Measurements from ENCODE around the gene EVX1. TPM values are rescaled to one million over a fixed set of nuclear protein-coding genes. Genes with fewer than 3 reads are reported as not detected.
A peak's percentile ranks its signal among the peaks of the same experiment; 100 is the strongest.

EVX1 gene
- total RNA-seq, 1 donor from 2014 or later, result 0.79 TPM

DNA sequence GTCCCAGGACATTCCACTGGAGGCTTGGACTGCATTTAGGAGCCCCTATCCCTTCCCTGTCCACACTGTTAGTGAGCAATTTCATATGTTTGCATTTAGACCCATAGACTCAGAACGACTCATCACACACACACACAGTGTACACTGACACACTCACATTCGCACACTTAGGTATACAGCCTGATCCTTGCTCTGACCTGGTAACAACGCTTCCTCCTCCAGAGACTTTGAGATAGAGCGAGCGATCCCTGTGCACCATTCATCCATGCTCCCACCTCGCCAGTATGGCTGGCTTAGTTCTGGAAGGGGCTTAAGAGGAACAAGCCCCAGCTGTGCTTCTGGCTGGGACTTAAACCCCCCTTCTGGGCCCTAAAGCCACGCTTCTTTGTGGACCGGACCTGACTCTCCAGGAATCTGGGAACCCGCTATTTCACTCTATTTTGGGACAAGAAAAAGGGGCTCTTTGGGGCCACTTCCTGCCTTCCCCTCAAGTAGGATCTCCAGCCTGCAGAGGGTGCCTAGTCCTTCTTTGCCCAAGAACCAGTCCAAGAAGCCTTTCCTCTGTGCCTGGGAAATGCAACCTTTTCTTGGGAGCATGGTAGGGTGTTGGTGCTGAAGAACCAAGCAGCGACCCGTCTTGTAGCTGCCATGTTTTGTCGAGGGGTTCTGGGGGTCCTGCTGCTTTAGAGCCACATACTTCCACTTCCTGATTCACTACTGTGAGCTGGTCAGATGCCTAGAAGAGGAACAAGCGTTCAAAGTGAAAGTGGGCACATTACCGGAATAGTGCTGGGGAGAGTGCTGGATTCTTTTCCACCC, 41.6 kb upstream of the EVX1 start:
- peak overlapping the region; percentile 72 for H3K4me3 Mint-ChIP-seq
- peaks cover 2% of the 10 kb centered on the region for H3K36me3 Mint-ChIP-seq (ENCODE audit: low read depth)
- DNase-seq (ENCODE audit: low read depth, low spot score), result no peak
- H3K27me3 Mint-ChIP-seq (ENCODE audit: low read depth), result peaks cover 95% of the 10 kb centered on the region
- H3K9me3 Mint-ChIP-seq, result no peaks in the 10 kb centered on the region
- H3K27ac Mint-ChIP-seq (ENCODE audit: unreplicated experiment), result no peak overlapping the region
- H3K4me1 Mint-ChIP-seq, result peaks cover 7% of the 10 kb centered on the region
- TF ChIP-seq, protein P1, sequence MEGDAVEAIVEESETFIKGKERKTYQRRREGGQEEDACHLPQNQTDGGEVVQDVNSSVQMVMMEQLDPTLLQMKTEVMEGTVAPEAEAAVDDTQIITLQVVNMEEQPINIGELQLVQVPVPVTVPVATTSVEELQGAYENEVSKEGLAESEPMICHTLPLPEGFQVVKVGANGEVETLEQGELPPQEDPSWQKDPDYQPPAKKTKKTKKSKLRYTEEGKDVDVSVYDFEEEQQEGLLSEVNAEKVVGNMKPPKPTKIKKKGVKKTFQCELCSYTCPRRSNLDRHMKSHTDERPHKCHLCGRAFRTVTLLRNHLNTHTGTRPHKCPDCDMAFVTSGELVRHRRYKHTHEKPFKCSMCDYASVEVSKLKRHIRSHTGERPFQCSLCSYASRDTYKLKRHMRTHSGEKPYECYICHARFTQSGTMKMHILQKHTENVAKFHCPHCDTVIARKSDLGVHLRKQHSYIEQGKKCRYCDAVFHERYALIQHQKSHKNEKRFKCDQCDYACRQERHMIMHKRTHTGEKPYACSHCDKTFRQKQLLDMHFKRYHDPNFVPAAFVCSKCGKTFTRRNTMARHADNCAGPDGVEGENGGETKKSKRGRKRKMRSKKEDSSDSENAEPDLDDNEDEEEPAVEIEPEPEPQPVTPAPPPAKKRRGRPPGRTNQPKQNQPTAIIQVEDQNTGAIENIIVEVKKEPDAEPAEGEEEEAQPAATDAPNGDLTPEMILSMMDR (conservative IDR thresholded peaks at IDR 0.05), result no peak

DNA sequence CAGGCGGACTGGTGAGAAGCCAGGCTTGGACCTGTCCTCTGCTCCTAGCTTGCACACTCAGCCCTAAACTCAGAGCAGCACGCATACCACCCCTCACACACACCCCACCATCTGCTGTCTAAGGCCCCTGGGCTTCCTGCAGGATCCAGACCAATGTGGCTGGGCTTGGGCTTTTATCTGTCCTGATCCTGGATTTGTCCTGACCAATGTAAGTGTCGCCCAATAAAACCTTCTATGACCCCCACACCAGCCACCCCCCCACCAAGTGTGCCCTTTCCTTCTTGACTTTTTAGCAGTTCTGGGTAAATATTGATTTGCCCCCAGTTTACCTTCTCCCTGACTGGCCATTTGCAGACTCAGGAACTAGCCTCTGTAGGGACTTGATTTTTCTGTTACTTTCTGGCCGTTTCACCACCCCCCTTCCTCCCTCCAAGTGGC, 41.0 kb upstream of the EVX1 start:
- Mint-ChIP-seq H3K36me3 (ENCODE audit: low read depth) (peaks cover 4% of the 10 kb centered on the region), H3K9me3 (no peaks in the 10 kb centered on the region), H3K27ac (ENCODE audit: unreplicated experiment) (no peak overlapping the region), H3K4me3 (peak overlapping the region; percentile 52), H3K4me1 (peaks cover 7% of the 10 kb centered on the region), H3K27me3 (ENCODE audit: low read depth) (peaks cover 95% of the 10 kb centered on the region)
- TF ChIP-seq, protein P1 (conservative IDR thresholded peaks at IDR 0.05), result no peak
- DNase-seq (ENCODE audit: low read depth, low spot score), result no peak

DNA sequence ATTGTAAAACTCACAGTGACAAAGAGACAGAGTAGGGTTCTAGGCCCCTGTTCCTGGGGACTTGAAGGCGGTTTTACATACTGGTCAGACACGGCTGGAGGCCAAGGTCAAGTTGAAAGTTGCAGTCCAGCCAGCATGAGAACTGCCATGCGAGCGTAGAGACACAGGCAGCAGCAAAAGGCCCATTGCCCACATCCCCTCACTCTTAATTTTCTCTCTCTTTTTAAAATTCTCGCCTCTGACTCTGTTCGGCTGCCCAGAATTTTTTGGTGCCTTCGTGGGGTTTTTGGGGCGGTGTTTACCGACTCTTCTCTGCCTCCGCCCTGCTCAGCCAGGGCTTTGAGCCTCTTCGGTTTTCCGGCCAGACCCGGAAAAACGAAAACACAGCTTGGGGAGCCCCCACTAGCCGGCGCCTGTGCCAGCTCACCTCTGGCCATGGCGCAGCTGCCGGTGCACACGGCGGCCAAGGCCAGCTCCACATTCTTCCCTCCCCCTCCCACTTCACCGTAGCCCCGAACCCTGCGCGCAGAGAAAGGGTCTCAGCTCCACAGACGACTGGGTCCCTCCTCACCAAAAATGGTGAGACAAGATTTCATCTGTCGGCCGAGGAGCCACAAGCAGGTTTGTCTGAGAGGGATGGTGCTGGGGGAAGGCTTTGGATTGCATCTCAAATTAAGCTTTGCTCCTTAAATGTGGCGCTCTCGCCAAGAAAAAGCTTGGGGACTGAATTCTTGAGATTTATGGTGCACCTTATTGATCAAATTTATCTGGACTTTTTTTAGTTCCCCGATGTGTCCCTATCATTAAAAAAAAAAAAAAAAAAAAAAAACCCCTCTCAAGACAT, 40.4 kb upstream of the EVX1 start:
- no peak for DNase-seq (ENCODE audit: low read depth, low spot score)
- Mint-ChIP-seq H3K27ac (ENCODE audit: unreplicated experiment) (no peak overlapping the region), H3K4me3 (peak overlapping the region; percentile 52), H3K36me3 (ENCODE audit: low read depth) (peaks cover 4% of the 10 kb centered on the region), H3K27me3 (ENCODE audit: low read depth) (peaks cover 95% of the 10 kb centered on the region), H3K9me3 (no peaks in the 10 kb centered on the region), H3K4me1 (peaks cover 7% of the 10 kb centered on the region)
- TF ChIP-seq, protein P1 (conservative IDR thresholded peaks at IDR 0.05), result no peak

DNA sequence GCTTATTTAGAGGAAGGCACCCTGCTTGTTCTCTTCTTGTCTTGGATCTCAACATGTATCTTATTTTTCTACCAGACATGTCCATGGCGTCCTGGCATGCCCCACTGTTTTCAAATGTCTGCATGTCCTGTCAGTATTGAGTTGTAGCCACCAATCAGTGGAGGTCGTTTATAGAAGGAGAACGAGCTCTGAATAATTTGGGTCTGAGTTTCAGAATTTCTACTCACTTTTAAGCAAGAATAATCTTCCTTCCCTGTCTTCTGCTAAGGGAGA, 39.8 kb upstream of the EVX1 start:
- Mint-ChIP-seq H3K4me3 (peak overlapping the region; percentile 12), H3K27ac (ENCODE audit: unreplicated experiment) (no peak overlapping the region), H3K36me3 (ENCODE audit: low read depth) (peaks cover 4% of the 10 kb centered on the region), H3K4me1 (peaks cover 7% of the 10 kb centered on the region), H3K27me3 (ENCODE audit: low read depth) (peaks cover 95% of the 10 kb centered on the region), H3K9me3 (no peaks in the 10 kb centered on the region)
- TF ChIP-seq, protein P1 (conservative IDR thresholded peaks at IDR 0.05), result no peak
- DNase-seq (ENCODE audit: low read depth, low spot score), result no peak

DNA sequence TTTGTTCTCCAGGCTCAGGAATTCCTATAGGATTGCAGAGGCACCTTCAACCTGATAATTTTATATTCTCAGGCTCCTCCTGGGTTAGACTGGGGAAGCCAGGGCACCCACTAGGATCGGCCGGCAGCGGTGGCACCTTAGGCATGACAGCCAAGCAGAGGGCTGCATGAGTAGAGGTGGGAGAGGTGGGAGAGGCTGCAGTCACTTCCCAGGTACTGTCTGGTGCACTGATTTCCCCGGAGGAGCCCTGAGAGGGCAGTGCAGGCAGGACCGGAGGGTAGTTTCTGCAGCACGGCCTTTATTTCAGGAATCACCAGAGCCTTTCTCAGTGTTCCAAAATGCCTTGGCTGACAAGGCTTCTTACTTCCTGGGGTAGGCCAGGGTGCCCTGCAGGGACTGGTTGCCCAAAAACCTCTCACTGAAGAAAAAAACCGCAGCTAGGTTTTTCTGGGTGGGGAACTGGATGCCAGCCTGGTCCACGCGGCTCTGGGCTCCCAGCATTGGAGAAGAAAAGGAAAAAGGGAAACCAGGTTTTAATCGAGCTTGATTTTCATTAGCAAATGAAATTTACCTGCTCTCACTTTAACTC, 39.1 kb upstream of the EVX1 start:
- DNase-seq (ENCODE audit: low read depth, low spot score), result no peak
- Mint-ChIP-seq H3K36me3 (ENCODE audit: low read depth) (peaks cover 4% of the 10 kb centered on the region), H3K9me3 (no peaks in the 10 kb centered on the region), H3K4me3 (peak overlapping the region; percentile 12), H3K27me3 (ENCODE audit: low read depth) (peaks cover 95% of the 10 kb centered on the region), H3K4me1 (peaks cover 7% of the 10 kb centered on the region), H3K27ac (ENCODE audit: unreplicated experiment) (no peak overlapping the region)
- TF ChIP-seq, protein P1 (conservative IDR thresholded peaks at IDR 0.05), result no peak
